Stimulated activated naive CD4-positive, alpha-beta T cell (primary cell): ENCODE data around the gene KRTAP3-2.

Source experiments
- DNase-seq, 6 experiments: peaks; one replicate each; lab custom pipeline; 2025; lab: John Stamatoyannopoulos, UW

KRTAP3-2 gene

GRCh38 chr17:40963838-40964237 is 35.9 kb downstream of the KRTAP3-2 start:
- peak in 1 of 6 experiments; percentile 3 for DNase-seq

- no peak for DNase-seq
These were observed 37.6 kb downstream of the KRTAP3-2 start for GRCh38 chr17:40962059-40962561.

GRCh38 chr17:40961591-40961990 is 38.1 kb downstream of the KRTAP3-2 start:
- no peak for DNase-seq

- no peak for DNase-seq
These were observed 39.6 kb downstream of the KRTAP3-2 start for GRCh38 chr17:40960144-40960543.

GRCh38 chr17:40958086-40958953 is 41.4 kb downstream of the KRTAP3-2 start:
- DNase-seq: no peak

GRCh38 chr17:40956401-40957254 is 43.1 kb downstream of the KRTAP3-2 start:
- no peak for DNase-seq

- no peak for DNase-seq
These were observed 45.8 kb downstream of the KRTAP3-2 start for GRCh38 chr17:40953881-40954280.

- DNase-seq: no peak
These were observed 47.0 kb downstream of the KRTAP3-2 start for GRCh38 chr17:40952661-40953060.

- no peak for DNase-seq
These were observed 47.6 kb downstream of the KRTAP3-2 start for GRCh38 chr17:40952154-40952553.

GRCh38 chr17:40951011-40951622 is 48.6 kb downstream of the KRTAP3-2 start:
- DNase-seq: no peak

GRCh38 chr17:40950176-40950575 is 49.5 kb downstream of the KRTAP3-2 start:
- no peak for DNase-seq

GRCh38 chr17:40949418-40949817 is 50.3 kb downstream of the KRTAP3-2 start:
- DNase-seq: no peak
